ENCODE data around the gene DMRT2.

The DMRT2 gene

DNA sequence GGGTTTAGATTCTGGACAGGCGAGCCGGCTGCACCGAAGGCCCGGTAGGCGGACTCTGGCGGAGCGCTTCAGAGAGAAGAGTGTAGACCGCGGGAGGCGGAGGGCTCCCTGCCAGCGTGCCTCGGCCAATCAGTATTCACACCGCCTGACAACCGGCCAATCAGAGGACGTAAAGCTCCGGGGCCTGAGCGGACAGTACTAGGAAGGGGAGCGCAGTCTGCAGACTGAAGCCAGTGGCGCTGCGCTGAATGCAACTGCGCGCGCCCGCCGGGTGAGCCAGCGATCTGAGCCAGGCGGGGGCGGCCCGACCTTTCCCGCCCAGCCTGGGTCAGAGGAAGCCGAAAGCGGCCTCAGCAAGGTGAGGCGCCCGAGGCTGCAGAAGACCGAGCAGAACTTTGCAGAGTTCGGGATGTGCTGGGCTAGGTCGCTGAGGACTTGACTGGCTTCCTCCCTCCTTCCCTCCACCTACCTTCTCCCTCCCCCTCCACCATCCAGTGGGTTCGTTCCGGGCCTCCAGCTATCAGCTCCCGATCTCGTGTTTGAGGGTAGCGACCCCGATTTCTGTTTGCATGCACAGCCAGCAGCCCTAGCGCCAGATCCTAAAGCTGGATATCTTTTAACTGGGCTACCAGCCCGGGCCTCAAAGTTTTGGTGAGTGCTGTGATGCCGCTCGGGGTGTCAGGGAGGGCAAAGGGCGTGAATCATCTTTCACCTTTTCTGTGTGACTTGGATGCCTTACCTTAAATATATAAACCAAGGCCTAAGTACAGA lies at the start of gene DMRT2:
Gene DMRT2, plus strand, starts transcription at position 233 of the 771 bp plus-strand sequence. CDS start 1,257 bp downstream, outside the sequence.
- peak; percentile 12 to 21 for DNase-seq

DNA sequence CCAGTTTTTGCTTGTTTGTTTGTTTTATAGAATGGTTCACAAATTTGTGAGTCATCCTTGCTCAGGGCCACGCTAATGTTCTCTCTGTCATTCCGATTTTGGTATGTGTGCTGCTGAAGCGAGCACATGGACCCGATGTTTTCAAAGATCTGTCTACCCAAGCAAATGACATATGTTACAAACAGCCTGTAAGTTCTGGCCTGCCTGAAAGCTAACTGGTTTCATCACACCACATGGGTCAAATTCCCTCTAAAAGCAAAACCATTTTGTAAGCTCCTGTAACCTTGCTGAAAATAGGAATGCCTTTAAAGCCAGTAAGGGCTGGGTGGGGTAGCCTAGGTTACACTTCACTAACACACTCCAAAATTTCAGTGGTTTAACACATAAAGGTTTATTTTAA lies 48.3 kb upstream of the DMRT2 start:
- no peak for DNase-seq

DNA sequence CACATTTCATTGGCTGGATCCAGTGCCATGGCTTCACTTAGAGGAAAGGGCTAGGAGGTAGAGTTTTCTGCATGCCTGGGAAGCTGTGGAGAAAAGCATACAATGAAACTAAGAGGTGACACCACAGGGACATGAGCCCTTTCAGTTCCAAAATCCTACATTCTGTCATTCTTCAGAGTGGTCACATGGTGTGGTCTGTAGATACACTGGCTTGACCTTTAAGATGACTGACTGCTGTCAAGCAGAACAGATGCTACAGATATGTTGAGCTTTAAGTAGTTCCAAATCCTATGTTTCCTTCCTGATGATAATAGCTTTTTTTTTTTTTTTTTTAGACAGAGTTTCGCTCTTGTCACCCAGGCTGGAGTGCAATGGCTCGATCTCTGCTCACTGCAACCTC lies 47.5 kb upstream of the DMRT2 start:
- no peak for DNase-seq

DNA sequence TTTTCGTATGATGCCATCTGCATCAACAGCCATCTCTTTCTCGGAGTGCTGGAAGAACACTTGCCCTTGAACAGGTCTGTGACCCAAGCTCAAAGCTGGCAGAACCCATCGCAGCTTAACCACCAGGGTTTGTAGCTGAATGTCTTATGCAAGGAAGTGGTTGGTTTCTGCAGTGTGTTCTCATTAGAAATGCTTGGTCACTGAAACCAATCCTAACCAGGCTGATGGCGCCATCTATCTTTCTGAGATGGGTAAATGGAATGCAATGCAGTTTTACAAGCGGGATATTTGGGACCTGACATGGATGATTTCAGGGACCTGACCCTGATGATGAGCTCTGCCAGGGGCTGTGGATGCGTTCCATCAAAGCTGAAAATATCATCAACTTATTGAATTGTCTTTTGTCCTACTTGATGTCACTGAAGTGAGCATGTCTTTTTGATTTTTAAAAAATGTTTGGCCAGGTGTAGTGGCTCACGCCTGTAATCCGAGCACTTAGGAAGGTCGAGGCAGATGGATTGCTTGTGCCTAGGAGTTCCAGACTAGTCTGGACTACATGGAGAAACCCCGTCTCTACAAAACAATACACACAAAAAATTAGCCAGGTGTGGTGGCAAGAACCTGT lies 45.0 kb upstream of the DMRT2 start:
- peak in 1 of 2 donors; percentile 13 for DNase-seq

DNA sequence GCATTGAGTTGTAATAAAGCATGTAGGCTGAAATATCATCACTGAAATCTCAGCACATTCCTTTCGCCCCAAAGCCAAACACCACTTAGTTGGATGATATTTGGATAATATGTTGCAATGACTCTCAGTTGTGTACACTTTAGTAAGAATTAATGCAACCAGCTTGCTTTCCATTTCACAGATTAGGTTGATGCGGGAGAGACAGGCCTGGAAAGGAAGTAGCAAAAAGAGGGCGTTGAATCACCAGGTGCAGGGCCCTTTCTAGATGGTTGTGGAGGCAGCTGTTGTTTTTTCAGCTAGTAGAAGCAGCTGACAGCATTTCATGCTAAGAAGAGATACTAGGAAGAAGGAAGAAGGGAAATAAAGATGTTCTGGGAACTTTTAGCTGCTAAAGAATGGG lies 42.8 kb upstream of the DMRT2 start:
- DNase-seq = no peak

DNA sequence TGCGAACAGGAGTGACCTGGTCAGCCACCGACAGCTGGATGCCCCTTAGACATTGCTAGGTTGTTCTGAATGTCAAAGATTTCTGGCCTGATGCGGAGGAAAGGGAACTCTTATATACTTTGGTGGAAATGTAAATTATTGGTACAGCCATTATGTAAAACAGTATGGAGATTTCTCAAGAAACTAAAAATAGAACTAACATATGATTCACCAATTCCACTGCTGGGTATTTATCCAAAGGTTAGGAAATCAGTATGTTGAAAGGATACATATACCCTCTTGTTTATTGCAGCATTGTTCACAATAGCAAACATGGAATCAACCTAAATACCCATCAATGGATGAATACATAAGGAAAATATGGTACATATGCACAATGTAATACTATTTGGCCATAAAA lies 41.9 kb upstream of the DMRT2 start:
- no peak for DNase-seq

DNA sequence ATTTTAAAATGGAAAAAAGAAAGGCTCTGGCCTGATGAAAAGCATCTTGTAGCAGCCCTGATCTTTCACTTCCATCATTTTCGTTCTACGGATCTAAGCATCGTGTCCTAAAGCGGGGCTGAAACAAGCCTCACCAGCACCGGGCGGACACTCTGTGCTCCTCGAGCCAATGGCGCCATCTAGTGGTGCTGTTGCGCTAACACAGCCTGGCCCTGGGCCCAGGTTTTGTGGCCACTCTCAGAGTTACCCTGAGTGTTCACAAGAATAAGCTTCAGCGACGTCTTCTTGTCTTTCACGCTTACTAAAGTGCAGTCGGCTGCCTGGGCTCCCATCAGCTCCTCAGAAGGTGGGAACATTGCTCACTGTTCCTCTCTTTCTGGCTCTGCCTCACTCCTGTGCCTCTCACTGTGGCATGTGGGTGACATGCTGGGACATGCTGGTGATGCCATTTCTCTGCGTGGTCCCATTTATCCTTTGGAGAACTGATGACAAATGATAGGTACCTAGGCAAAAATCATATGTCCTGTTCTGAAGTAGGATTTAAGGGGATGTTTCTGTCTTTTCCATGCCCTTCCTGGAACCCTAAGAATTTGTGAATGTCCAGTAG lies 41.0 kb upstream of the DMRT2 start:
- DNase-seq = peak; percentile 70 to 72

- DNase-seq = no peak
Measured at GRCh38 chr9:1013021-1013420, 37.1 kb upstream of the DMRT2 start.

DNA sequence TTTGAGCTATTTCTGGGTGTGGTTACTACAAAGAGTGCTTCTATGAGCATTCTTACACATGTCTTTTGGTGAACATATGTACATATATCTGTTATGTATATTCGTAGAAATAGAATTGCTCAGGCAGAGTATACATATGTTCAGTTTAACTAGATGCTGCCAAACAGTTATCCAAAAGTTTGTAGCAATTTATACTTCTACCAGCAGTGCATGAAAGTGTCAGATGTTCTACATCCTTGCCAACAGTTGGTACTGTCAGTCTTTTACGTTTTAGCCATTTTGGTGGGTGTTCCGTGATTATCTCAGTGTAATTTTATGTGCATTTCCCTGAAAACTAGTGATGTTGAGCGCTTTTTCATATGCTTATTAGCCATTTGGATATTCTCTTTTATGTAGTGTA lies 35.9 kb upstream of the DMRT2 start:
- DNase-seq = no peak

DNA sequence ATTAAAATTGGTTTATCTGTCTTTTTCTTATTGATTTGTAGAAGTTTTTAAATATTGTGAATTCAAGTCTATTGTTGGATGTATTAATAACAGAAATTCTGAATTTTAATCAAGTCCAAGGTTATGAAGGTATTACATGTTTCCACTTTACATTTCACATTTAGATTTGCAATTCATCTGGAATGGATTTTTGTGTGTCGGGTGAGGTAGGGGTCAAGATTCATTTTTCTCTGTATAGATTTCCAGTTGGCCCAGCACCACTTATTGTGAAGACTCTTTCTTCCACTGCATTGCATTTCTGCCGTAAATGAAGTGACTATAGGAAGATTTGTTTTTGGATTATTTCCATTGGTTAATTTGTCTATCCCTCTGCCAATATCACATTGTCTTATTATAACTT lies 35.5 kb upstream of the DMRT2 start:
- no peak for DNase-seq

- no peak for DNase-seq
Measured at GRCh38 chr9:1018121-1018520, 32.0 kb upstream of the DMRT2 start.

DNA sequence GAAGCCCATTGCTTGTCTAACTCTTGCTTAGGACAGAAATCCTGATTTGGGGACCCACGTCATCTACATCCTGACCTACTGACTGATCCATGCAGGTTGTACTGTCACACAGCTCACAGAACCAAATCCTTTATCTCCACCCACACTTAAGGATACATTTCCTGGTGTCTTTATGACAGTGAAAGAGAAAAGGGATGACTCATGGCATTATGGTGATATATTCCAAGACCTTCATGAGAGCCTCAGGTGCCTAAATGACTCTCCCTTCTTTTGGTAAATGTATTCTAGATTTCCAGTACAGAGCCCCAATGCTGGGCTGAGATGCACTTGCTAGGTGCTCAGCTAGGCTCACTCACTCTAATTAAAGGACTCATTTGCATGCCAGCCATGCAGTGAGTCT lies 26.0 kb upstream of the DMRT2 start:
- DNase-seq = no peak

DNA sequence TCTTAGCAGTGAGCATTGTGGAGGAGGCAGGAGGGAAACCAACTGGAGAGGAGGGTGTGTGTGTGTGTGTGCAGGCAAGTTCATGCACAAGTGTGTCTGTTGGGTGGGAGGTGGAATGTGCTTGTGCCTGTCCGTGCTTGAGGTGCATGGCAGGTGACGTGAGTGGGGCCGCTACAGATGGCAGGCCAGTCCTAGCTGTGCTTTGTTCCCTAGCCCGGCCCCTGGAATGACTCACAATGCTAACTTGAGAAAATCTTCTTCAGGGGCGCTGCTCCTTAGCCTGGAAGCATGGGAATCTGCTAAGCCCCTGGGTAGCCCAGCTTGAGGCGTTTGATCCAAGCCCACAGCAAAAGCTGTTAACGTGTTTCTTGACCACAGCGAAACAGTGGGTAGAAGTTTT lies 25.0 kb upstream of the DMRT2 start:
- no peak for DNase-seq

DNA sequence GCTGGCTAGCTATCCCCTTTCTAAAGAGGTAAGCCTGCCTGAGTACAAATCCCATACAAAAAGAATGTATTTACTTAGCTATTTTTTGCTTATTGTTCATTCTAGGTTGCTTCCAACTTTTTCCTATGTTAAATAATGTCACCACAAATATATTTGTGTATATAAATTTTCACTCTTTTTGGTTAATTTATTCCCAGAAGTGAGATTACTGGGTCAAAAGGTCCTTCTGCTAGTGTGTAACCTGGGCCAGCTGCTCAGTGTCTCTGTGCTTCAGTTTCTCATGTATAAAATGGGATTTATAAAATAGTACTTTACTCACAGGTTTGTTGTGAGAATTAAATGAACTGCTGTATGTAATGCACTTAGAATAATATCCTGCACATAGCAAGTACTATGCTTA lies 23.9 kb upstream of the DMRT2 start:
- no peak for DNase-seq

DNA sequence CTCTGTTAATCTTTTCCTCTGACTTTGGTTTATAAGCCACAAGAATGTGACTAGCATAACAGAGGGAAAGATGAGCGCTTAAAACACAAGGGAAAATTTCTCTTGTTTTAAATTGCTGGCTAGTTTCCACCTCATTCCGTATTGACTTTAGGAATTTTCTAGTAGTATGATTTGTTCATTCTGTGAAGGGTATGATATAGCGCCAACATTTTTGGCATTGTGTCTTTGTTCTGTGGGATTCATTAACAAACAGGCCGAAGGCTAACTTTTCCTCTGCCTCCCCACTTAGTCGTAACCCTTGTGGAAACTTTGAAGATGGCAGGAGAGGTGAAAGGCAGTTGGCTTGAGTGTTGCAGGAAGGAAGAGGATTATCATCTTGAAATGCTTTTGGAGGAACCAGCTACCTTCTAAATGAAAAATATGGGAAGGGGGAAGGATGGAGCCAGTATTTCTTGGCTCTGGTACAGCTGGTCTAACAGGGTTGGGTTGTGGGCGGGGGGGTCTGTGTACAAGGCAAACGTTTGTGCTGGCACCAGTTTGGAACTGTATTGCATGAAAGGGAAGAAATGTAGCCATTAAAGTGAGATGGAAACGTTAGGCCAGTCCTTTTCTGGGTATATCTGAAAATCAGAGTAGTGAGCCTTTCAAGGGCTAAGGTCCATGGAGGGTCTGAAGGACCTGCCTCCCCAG lies 21.5 kb upstream of the DMRT2 start:
- no peak for DNase-seq

GRCh38 chr9:1031951-1032601 lies 18.1 kb upstream of the DMRT2 start:
- no peak for DNase-seq

DNA sequence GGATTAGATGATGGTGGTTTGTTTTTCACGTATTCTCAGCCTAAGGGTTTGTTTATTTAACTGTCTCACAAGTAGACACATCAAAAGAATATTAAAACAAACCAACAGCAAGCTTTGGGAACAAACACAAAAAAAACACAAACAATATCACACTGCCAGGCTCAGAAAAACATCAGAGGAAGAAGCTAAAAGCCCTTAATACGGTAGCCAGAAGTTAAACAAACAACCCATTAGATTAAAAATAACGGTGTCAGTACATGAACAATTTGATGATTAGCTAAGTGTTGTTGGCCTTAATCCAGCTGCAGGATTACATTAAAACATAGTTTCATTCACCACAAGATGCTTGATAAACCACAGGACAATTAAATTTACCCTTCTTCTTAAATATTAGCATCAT lies 15.9 kb upstream of the DMRT2 start:
- DNase-seq = no peak

DNA sequence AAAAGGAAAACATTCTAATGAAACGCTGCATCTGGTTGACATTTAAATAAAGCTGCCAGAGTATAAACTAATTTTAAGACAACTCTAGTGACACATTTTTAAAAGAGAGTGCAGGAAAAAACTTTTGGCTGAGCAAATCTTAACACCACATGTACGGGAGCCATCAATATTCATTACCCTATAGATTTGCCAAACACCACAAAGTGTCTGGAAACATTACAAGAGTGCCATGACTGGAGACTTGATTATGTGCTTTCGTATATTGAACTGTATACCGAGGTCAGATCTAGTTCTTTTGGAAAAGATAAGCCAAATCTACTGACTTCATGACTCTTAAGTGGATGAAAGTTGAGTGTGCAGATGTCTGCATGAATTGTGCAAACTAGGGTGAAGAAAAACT lies 10.6 kb upstream of the DMRT2 start:
- no peak for DNase-seq

DNA sequence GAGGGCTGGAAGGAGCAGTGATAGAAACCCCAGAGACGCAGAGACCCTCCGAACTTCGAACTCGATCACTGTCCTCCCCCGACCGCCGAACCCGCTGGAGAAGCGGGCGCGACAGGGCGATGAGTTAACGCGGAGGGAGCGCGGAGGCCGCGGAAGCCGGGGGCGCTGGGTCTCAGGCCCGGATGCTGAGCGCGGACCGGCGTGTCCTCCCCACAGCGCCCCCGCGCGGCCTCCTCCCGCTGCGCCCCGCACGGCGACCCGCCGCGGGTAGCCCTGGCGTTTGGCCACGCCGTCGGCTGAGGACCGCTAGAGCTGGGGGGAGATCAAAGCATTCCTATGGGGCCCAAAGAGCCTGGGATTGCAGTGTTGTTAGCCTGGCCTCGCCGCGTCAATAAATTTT lies 7.7 kb upstream of the DMRT2 start:
- no peak for DNase-seq

DNA sequence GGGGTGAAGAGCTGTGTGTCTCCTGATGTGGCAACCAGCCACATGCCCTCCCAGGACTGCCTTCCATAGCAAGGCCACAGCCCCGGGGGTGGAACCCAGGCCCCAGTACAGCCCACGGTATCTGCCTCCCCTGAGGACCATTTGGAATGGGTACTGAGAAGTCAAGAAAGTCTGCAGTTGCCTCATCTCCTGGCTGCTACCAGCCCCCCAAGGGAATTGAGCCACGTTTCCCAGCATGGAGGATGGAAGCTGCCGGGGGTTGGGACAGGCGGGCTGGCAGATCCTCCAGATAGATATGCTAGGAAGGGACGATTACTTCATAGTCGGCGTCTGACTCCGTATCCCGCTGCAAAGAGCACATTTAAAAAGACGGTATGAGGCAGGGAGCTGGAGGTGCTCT lies 5.5 kb upstream of the DMRT2 start:
- no peak for DNase-seq

- DNase-seq = no peak
Measured at GRCh38 chr9:1046639-1047572, 3.3 kb upstream of the DMRT2 start.

Data from CD4-positive, alpha-beta T cell treated with Interleukin-4 for 1 hour (primary cell).